Tibial nerve (tissue), 4 donors: ENCODE measurements around the gene SPRR2D. TPM values are rescaled to one million over a fixed set of nuclear protein-coding genes. Genes with fewer than 3 reads are reported as not detected.

Source experiments
- DNase-seq, 2 donors: peaks; one replicate each; pipeline ENCODE4 v3.0.0-alpha.2; 2019; ENCODE audit warnings: low spot score in 2 of 2
- H3K27ac ChIP-seq, 4 donors: fragments of 200-600 bp; sonication (generic) in 3 of 4; one replicate each; pipeline ENCODE4 v1.5.1; 2017 to 2019; ENCODE audit warnings: mild to moderate bottlenecking in 1 of 4
- H3K27me3 ChIP-seq, 2 donors: fragments of 200-600 bp; sonication (generic) in 1 of 2; one replicate each; pipeline versions ENCODE4 v1.5.1 to v1.6.0; 2017 to 2019
- H3K36me3 ChIP-seq, 3 donors: fragments of 200-600 bp; sonication (generic); one replicate each; pipeline ENCODE4 v1.5.1; 2018 to 2019
- H3K4me1 ChIP-seq, 4 donors: fragments of 200-600 bp; sonication (generic) in 3 of 4; one replicate each; pipeline ENCODE4 v1.5.1; 2017 to 2019
- H3K4me3 ChIP-seq, 4 donors: fragments of 200-600 bp; sonication (generic) in 3 of 4; one replicate each; pipeline ENCODE4 v1.5.1; 2017 to 2019; ENCODE audit warnings: mild to moderate bottlenecking in 1 of 4, moderate library complexity in 1 of 4
- H3K9me3 ChIP-seq, 4 donors: fragments of 200-600 bp; sonication (generic) in 3 of 4; one replicate each; pipeline ENCODE4 v1.5.1; 2017 to 2019
- CTCF ChIP-seq, 5 experiments: fragments of 200-600 bp in 3 of 5; fragments of 450-650 bp in 2 of 5; sonication (generic) in 3 of 5; IDR thresholded peaks; one replicate each; pipeline ENCODE4 v1.5.1; 2016 to 2019; ENCODE audit warnings: antibody characterized with exemption in 5 of 5, mild to moderate bottlenecking in 3 of 5, moderate library complexity in 2 of 5
- EP300 ChIP-seq, 2 donors: sonication (generic); formaldehyde crosslinking; IDR thresholded peaks; one replicate each; pipeline ENCODE4 v1.6.1; 2017; ENCODE audit warnings: antibody characterized with exemption in 2 of 2, mild to moderate bottlenecking in 1 of 2
- POLR2A ChIP-seq, 2 donors: fragments of 450-650 bp; IDR thresholded peaks; one replicate each; pipeline ENCODE4 v1.6.1; 2017; ENCODE audit warnings: antibody characterized with exemption in 2 of 2, mild to moderate bottlenecking in 2 of 2, moderate library complexity in 2 of 2
- WGBS, 2 donors: methylation state at CpG; one replicate each; pipeline ENCODE4 v1.1.5; 2018; 5-methylcytosine and 5-hydroxymethylcytosine counted together
- total RNA-seq, 4 donors: library from RNA; depleted of rRNA; stranded (reverse); fragments of >200 nt; gene quantifications; one replicate each; pipeline ENCODE4 v1.1.0, GENCODE V29; 2016

Gene SPRR2D
- total RNA-seq, 4 donors from 2014 or later = not detected

GRCh38 chr1:153049211-153049610 lies 8.3 kb upstream of the SPRR2D start:
- WGBS, 2 donors = 93 to 100% methylated on average over 1 to 2 of the region's 2 CpGs
- Histone ChIP-seq H3K27me3 (no peaks in the 10 kb centered on the region), H3K27ac (no peak overlapping the region), H3K9me3 (peaks cover 0 to 20% (median 0%) of the 10 kb centered on the region in 4 donors), H3K4me3 (no peak overlapping the region), H3K36me3 (no peaks in the 10 kb centered on the region), H3K4me1 (no peaks in the 10 kb centered on the region)
- DNase-seq = no peak
- no peak for TF ChIP-seq CTCF (IDR thresholded peaks at IDR 0.05)
- no peak for TF ChIP-seq POLR2A (IDR thresholded peaks at IDR 0.05)
- TF ChIP-seq EP300 (IDR thresholded peaks at IDR 0.05) = no peak

GRCh38 chr1:153035211-153035610 lies 5.7 kb downstream of the SPRR2D start:
- Histone ChIP-seq H3K9me3 (peaks cover 0 to 7% (median 0%) of the 10 kb centered on the region in 4 donors), H3K4me1 (no peaks in the 10 kb centered on the region), H3K36me3 (no peaks in the 10 kb centered on the region), H3K27ac (no peak overlapping the region), H3K4me3 (no peak overlapping the region), H3K27me3 (no peaks in the 10 kb centered on the region)
- no peak for DNase-seq
- TF ChIP-seq POLR2A (IDR thresholded peaks at IDR 0.05) (no peak), EP300 (IDR thresholded peaks at IDR 0.05) (no peak), CTCF (IDR thresholded peaks at IDR 0.05) (no peak)
- 84 to 85% methylated on average over 1 of the region's 1 CpG for WGBS, 2 donors

- Histone ChIP-seq H3K9me3 (peaks cover 0 to 7% (median 0%) of the 10 kb centered on the region in 4 donors), H3K27ac (no peak overlapping the region), H3K36me3 (no peaks in the 10 kb centered on the region), H3K4me1 (no peaks in the 10 kb centered on the region), H3K27me3 (no peaks in the 10 kb centered on the region), H3K4me3 (no peak overlapping the region)
- no peak for DNase-seq
- WGBS, 2 donors = 38 to 43% methylated on average over 3 of the region's 3 CpGs
- no peak for TF ChIP-seq POLR2A (IDR thresholded peaks at IDR 0.05)
- no peak for TF ChIP-seq CTCF (IDR thresholded peaks at IDR 0.05)
These were observed 8.1 kb downstream of the SPRR2D start for GRCh38 chr1:153032677-153033308.

- Histone ChIP-seq H3K36me3 (no peaks in the 10 kb centered on the region), H3K27ac (no peak overlapping the region), H3K27me3 (no peaks in the 10 kb centered on the region), H3K4me1 (no peaks in the 10 kb centered on the region), H3K4me3 (no peak overlapping the region), H3K9me3 (peaks cover 0 to 7% (median 0%) of the 10 kb centered on the region in 4 donors)
- DNase-seq = no peak
- TF ChIP-seq POLR2A (IDR thresholded peaks at IDR 0.05) (no peak), EP300 (IDR thresholded peaks at IDR 0.05) (no peak), CTCF (IDR thresholded peaks at IDR 0.05) (no peak)
These were observed 8.8 kb downstream of the SPRR2D start for GRCh38 chr1:153032073-153032472.

GRCh38 chr1:153030895-153031294 lies 10.0 kb downstream of the SPRR2D start, which contains the start of gene SPRR1B:
Gene SPRR1B (plus strand): TSS chr1:153031203. CDS start chr1:153032346, 1,143 bp downstream.
- DNase-seq = no peak
- H3K36me3 ChIP-seq = no peaks in the 10 kb centered on the region
- no peaks in the 10 kb centered on the region for H3K4me1 ChIP-seq
- no peaks in the 10 kb centered on the region for H3K27me3 ChIP-seq
- H3K9me3 ChIP-seq = peaks cover 0 to 5% (median 0%) of the 10 kb centered on the region in 4 donors
- H3K4me3 ChIP-seq = no peak within 1 kb of the TSS
- H3K27ac ChIP-seq = no peak within 1 kb of the TSS
- TF ChIP-seq CTCF (IDR thresholded peaks at IDR 0.05) (no peak), POLR2A (IDR thresholded peaks at IDR 0.05) (no peak), EP300 (IDR thresholded peaks at IDR 0.05) (no peak)
